ENCODE data around the gene PSD4.

PSD4 gene

DNA sequence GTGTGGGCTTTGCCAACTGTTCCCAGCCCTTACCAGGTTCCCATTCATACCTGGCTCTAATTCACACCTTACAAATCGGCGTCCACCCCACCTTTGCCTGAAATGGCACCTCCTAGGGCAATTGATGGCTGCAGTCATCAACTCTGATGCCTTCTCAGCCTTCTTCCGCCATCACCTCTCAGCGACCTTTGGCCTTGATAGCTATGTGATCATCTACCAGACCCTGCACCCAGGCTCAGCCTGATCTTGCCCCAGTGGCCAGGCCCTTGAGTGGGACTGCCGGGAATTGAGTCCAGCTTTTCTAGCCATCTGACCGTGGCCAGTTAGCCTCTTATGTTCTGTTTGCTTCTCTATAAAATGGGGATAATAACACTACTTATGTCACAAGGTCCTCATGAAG lies 32.5 kb downstream of the PSD4 start:
- TF ChIP-seq POLR2A (IDR thresholded peaks at IDR 0.05; ENCODE audit: low read depth, low read length) = no peak
- DNase-seq (ENCODE audit: insufficient read length, low spot score) (no peak), FAIRE-seq (no peak)

GRCh38 chr2:113207021-113207420 lies 33.2 kb downstream of the PSD4 start:
- FAIRE-seq = no peak
- no peak for TF ChIP-seq POLR2A (IDR thresholded peaks at IDR 0.05; ENCODE audit: low read depth, low read length)
- DNase-seq (ENCODE audit: insufficient read length, low spot score) = no peak

GRCh38 chr2:113208396-113208795 lies 34.6 kb downstream of the PSD4 start:
- DNase-seq (ENCODE audit: insufficient read length, low spot score) = no peak
- FAIRE-seq = no peak
- TF ChIP-seq POLR2A (IDR thresholded peaks at IDR 0.05; ENCODE audit: low read depth, low read length) = no peak

DNA sequence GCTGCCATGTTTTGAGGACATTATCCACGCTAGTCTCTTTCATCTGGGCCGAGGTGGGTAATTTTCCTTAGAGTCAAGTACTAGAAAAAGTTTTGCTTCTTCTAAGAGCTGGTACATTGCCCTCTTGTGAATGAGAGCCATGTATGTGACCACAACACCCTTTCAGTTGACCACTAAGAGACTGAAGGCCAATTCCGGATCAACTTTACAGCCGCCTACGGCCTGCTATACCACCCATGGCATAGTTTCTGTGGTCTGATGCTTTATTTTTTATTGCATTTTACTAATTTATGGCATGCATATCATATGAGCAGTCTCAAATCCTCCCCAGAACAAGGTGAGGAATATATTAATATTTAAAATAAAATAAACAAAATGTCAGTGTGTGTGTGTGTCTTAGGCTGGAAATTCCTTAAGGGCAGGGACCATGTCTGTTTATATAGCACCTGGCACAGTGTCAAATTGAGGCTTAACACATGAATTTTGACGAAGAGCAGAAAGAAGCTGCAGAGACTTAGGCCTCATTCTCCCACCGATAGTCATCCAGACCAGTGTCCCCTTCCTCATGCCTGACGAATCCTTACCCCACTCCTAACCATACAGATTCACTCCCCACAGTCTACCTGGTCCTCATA lies 35.4 kb downstream of the PSD4 start:
- DNase-seq (ENCODE audit: insufficient read length, low spot score) = no peak
- no peak for TF ChIP-seq POLR2A (IDR thresholded peaks at IDR 0.05; ENCODE audit: low read depth, low read length)
- no peak for FAIRE-seq

GRCh38 chr2:113209646-113210171 lies 35.9 kb downstream of the PSD4 start:
- DNase-seq (ENCODE audit: insufficient read length, low spot score) (no peak), FAIRE-seq (no peak)
- no peak for TF ChIP-seq POLR2A (IDR thresholded peaks at IDR 0.05; ENCODE audit: low read depth, low read length)

DNA sequence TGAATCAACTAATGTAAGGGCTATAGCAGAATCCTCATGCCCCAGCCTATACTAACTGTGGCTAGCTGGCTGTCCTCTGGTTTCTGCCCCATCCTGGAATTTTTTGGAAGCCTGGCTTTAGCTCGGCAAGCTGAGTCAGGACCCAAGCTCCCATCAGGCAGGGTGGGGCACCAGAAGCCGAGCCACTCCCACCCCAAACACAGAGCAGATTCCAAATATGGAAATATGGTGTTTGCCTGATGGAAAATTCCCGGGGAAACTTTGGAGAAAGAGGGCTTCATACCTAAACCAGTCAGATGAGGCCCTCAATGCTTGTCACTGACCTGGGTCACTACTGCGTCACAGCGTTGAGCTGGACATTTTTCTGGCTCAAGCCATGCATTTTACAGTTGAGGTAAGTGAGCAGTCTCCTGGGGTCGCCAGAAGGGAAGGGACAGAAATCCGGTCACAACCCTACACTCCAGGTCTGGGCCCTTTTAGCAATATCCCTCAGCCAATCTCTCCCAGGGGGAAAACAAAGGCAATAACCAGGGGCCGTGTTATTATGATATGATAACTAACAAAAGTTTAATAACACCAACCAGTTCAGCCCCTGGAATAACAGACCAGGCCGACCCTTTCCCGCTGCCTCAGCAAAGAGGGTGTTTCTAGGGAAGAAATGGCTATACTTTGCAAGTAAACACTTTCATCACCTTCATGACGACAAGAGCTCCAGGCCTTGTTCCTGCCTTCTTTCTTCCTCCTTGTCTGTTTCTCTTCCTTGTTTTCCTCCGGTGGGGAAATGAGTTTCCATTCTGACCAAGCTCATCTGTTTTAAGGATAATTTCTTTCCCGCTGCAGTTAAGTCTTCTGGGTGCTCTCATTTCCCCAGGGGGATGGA lies 37.7 kb downstream of the PSD4 start:
- FAIRE-seq (no peak), DNase-seq (ENCODE audit: insufficient read length, low spot score) (peak; percentile 74)
- TF ChIP-seq POLR2A (IDR thresholded peaks at IDR 0.05; ENCODE audit: low read depth, low read length) = no peak

GRCh38 chr2:113212245-113213060 lies 38.7 kb downstream of the PSD4 start:
- DNase-seq (ENCODE audit: insufficient read length, low spot score) (no peak), FAIRE-seq (no peak)

GRCh38 chr2:113213061-113213930 lies 39.5 kb downstream of the PSD4 start:
- FAIRE-seq (no peak), DNase-seq (ENCODE audit: insufficient read length, low spot score) (no peak)
- no peak for TF ChIP-seq POLR2A (IDR thresholded peaks at IDR 0.05; ENCODE audit: low read depth, low read length)

More at GRCh38 chr2:113212245-113213060, 38.7 kb downstream of the PSD4 start:
- TF ChIP-seq POLR2A (IDR thresholded peaks at IDR 0.05; ENCODE audit: low read depth, low read length) = no peak

GRCh38 chr2:113214141-113214540 lies 40.4 kb downstream of the PSD4 start:
- no peak for FAIRE-seq
- no peak for DNase-seq (ENCODE audit: insufficient read length, low spot score)
- TF ChIP-seq POLR2A (IDR thresholded peaks at IDR 0.05; ENCODE audit: low read depth, low read length) = no peak

DNA sequence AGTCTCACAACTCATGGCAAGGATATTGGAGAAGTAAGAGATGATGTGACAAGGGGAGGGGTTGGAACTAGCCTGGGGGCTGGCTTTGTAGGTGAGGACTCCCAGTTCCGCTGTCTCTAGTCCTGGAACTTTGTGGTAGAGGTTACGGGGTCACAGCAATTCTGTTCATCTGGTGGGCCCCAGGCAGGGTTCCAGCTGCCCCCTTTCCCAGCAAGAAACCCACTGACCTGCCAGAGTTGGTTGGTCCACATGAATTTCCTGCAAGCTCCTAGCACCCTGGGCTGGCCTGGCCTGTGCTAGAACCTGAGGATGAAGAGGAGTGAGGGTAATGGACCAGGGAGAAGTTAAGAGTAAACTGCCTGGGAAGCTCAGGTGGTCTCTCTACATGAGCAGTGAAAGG lies 41.3 kb downstream of the PSD4 start:
- FAIRE-seq (no peak), DNase-seq (ENCODE audit: insufficient read length, low spot score) (no peak)
- TF ChIP-seq POLR2A (IDR thresholded peaks at IDR 0.05; ENCODE audit: low read depth, low read length) = no peak

DNA sequence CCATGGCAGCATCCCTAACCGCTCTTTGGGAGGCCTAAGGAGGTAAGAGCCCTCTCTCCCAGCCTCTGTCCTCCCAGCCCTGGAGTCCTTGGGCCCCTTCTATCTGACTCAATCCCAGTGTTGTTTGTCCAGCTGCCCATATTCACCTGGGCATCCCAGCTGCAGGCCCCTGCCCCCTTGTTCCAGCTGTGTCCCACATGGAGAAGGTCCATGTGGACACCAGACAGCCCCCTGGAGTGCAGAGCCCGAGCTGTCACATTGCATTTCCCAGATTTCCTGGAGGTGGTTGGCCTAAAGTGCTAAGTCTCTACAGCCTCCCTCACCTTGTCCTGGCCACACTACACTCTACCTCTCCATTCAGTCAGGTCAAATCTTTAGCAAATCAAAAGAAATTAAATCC lies 42.5 kb downstream of the PSD4 start:
- DNase-seq (ENCODE audit: insufficient read length, low spot score) (no peak), FAIRE-seq (no peak)
- TF ChIP-seq POLR2A (IDR thresholded peaks at IDR 0.05; ENCODE audit: low read depth, low read length) = no peak

- TF ChIP-seq POLR2A (IDR thresholded peaks at IDR 0.05; ENCODE audit: low read depth, low read length) = no peak
- no peak for DNase-seq (ENCODE audit: insufficient read length, low spot score)
- FAIRE-seq = no peak
Observed at GRCh38 chr2:113216891-113217454, 43.2 kb downstream of the PSD4 start.

Data from H54 (cell line).